IPS-18a (cell line): ENCODE results near the gene ALOX12B.
"Not testable (repeated sequence)": the region's sequence is repeated elsewhere in the genome, so short reads cannot be mapped to it uniquely, and the experiment has no call there.

Experiments used
- H3K27ac ChIP-seq: one replicate; pipeline ENCODE4 v1.5.1; 2013; ENCODE audit warnings: low read length
- H3K27me3 ChIP-seq: one replicate; pipeline ENCODE4 v1.6.1; 2013; ENCODE audit warnings: mild to moderate bottlenecking, low read length; ENCODE audit not compliant: control insufficient read depth, insufficient read depth
- H3K36me3 ChIP-seq: one replicate; pipeline ENCODE4 v1.6.1; 2013; ENCODE audit warnings: low read depth, low read length; ENCODE audit not compliant: control insufficient read depth
- H3K4me1 ChIP-seq: one replicate; pipeline ENCODE4 v1.6.1; 2013; ENCODE audit warnings: low read depth, low read length; ENCODE audit not compliant: control insufficient read depth
- H3K4me3 ChIP-seq: one replicate; pipeline ENCODE4 v1.5.1; 2013; ENCODE audit warnings: low read length
- H3K9ac ChIP-seq: one replicate; pipeline ENCODE4 v1.6.1; 2013; ENCODE audit warnings: mild to moderate bottlenecking, low read length, moderate library complexity
- H3K9me3 ChIP-seq: one replicate; pipeline ENCODE4 v1.6.1; 2013; ENCODE audit warnings: low read depth, low read length; ENCODE audit not compliant: control insufficient read depth

Gene ALOX12B

DNA sequence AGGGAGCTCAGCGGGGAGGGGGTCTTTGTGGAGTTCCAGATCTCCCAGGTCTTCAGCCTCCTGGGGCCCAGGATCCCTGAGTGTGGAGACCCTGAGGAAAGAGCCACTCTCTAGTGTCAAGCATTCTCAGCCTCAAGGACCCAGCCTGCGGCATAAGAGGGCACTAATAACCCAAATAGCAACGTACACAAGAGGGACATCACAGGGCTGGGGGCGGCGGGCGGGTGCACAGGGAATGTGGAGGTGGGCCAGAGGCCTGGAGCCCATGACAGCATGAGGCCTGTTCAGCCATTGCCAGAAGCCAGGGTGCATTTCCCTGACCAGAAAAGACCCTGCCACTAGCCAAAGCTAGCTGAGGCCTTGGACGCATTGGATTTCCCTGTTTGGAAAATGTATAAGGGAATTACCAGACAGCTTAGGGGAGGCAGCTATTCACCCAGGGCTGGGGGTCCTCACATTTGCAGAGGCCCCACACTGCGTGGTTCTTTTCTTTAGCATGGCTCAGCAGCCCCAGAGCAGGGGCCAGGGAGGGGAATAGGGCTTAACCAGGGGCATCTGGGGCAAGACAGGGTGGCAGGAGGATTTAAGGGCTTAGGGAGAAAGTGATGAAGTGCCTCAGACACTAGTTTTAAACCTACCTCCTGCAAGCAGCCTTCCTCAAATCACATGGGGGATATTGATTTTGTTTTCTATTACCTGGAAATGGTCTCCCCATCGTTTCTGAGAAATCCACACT is 62.2 kb downstream of the ALOX12B start:
- Histone ChIP-seq H3K4me1 (no peaks in the 10 kb centered on the region), H3K27ac (no peak overlapping the region), H3K9ac (no peak overlapping the region), H3K4me3 (no peak overlapping the region), H3K9me3 (no peaks in the 10 kb centered on the region), H3K27me3 (peaks cover 9% of the 10 kb centered on the region), H3K36me3 (no peaks in the 10 kb centered on the region)

- H3K4me3 ChIP-seq, H3K27ac ChIP-seq, H3K4me1 ChIP-seq, H3K9me3 ChIP-seq, H3K36me3 ChIP-seq, H3K27me3 ChIP-seq, H3K9ac ChIP-seq: not testable (repeated sequence)
Measured at GRCh38 chr17:8024161-8024560, 63.4 kb downstream of the ALOX12B start.
